Caco-2 (cell line): ENCODE measurements around the gene LCK. TPM values are rescaled to one million over a fixed set of nuclear protein-coding genes. Genes with fewer than 3 reads are reported as not detected.

Experiments used
- BruUV-seq: library from RNA; stranded (reverse); fragments of 400-500 nt; replicated peaks from 2 replicates; lab custom pipeline; 2021; lab: Mats Ljungman, UMichigan
- CTCF ChIA-PET: fragments of 300-600 bp; sonication (Branson Sonifier 250); formaldehyde crosslinking; loops from one replicate; lab custom pipeline; 2022; ENCODE audit warnings: antibody characterized with exemption; lab: Charles Lee
- POLR2A ChIA-PET: fragments of 300-600 bp; sonication (Branson Sonifier 250); formaldehyde crosslinking; loops from one replicate; lab custom pipeline; 2022; ENCODE audit warnings: antibody characterized with exemption; lab: Charles Lee
- DNase-seq, 2 experiments: peaks; one replicate each; pipeline versions ENCODE4 v3.0.0 to v3.0.0-alpha.2; 2020 to 2022
- H3K27me3 ChIP-seq: replicated peaks from 2 replicates; pipeline ENCODE4 v1.6.0; 2011; ENCODE audit warnings: low read length; ENCODE audit not compliant: control insufficient read depth, insufficient read depth
- H3K36me3 ChIP-seq: 2 replicates; pipeline ENCODE4 v1.5.1; 2011; ENCODE audit warnings: low read length; ENCODE audit not compliant: control insufficient read depth, insufficient read depth
- H3K4me1 ChIP-seq: fragments of 250-450 bp; sonication (Bioruptor Pico); 2 replicates; pipeline ENCODE4 v1.5.1; 2020; ENCODE audit warnings: mild to moderate bottlenecking
- H3K4me3 ChIP-seq: 2 replicates; pipeline ENCODE4 v1.5.1; 2011; ENCODE audit warnings: low read depth, mild to moderate bottlenecking, control low read depth, low read length
- H3K9me3 ChIP-seq: fragments of 250-450 bp; sonication (Bioruptor Pico); 2 replicates; pipeline ENCODE4 v1.5.1; 2020; ENCODE audit warnings: mild to moderate bottlenecking, moderate library complexity
- H3K27ac Mint-ChIP-seq: one replicate; pipeline ENCODE4 v1.8.0; 2022; ENCODE audit warnings: mixed read lengths; ENCODE audit not compliant: unreplicated experiment
- H3K27me3 Mint-ChIP-seq: one replicate; pipeline ENCODE4 v1.8.0; 2022; ENCODE audit warnings: mixed read lengths; ENCODE audit not compliant: insufficient read depth, unreplicated experiment
- H3K36me3 Mint-ChIP-seq: one replicate; pipeline ENCODE4 v1.8.0; 2022; ENCODE audit warnings: mild to moderate bottlenecking, mixed read lengths; ENCODE audit not compliant: insufficient read depth, unreplicated experiment
- H3K4me1 Mint-ChIP-seq: one replicate; pipeline ENCODE4 v1.8.0; 2022; ENCODE audit warnings: low read depth, mixed read lengths; ENCODE audit not compliant: unreplicated experiment
- H3K4me3 Mint-ChIP-seq: one replicate; pipeline ENCODE4 v1.8.0; 2022; ENCODE audit warnings: mild to moderate bottlenecking, moderate library complexity, mixed read lengths; ENCODE audit not compliant: unreplicated experiment
- H3K9me3 Mint-ChIP-seq: one replicate; pipeline ENCODE4 v1.8.0; 2022; ENCODE audit warnings: mixed read lengths; ENCODE audit not compliant: unreplicated experiment
- CTCF ChIP-seq, 2 experiments: fragments of 200-600 bp in 1 of 2; IDR thresholded peaks; 1 replicate in 1 of 2; 2 replicates in 1 of 2; pipeline versions ENCODE4 v1.5.1 to v1.8.0; 2011 to 2022; ENCODE audit warnings: antibody characterized with exemption in 1 of 2, control low read depth in 1 of 2, inconsistent platforms in 1 of 2, low read depth in 1 of 2, low read length in 1 of 2, mild to moderate bottlenecking in 1 of 2, moderate library complexity in 1 of 2; ENCODE audit not compliant: insufficient read depth in 1 of 2, severe bottlenecking in 1 of 2, unreplicated experiment in 1 of 2
- intact Hi-C: fragments of 100-400 bp; cut with micrococcal nuclease; formaldehyde crosslinking; loops from one replicate; pipeline ENCODE4 v1.10.0; 2022; ENCODE audit not compliant: unreplicated experiment
- total RNA-seq: library from RNA; stranded (reverse); gene quantifications from 2 replicates; pipeline ENCODE4 v1.2.3, GENCODE V29; 2022

LCK gene
- total RNA-seq, 1 experiment from 2014 or later: 0.39 TPM

GRCh38 chr1:32223683-32224082 lies 27.4 kb upstream of the LCK start:
- Histone ChIP-seq H3K27me3 (no peaks in the 10 kb centered on the region), H3K36me3 (peaks cover 1% of the 10 kb centered on the region; the same call in 1 of the 2 replicates), H3K9me3 (no peaks in the 10 kb centered on the region), H3K4me1 (no peaks in the 10 kb centered on the region), H3K4me3 (no peak overlapping the region)
- DNase-seq: no peak
- ChIA-PET POLR2A (interaction anchor here (0.6 kb wide), 1 partner anchor 112 kb away, joined by 3 read pairs; no protein-coding TSS in a partner anchor), CTCF (no interaction called here)
- no peak overlapping the region for H3K4me3 Mint-ChIP-seq
- H3K27ac Mint-ChIP-seq: no peak overlapping the region
- H3K9me3 Mint-ChIP-seq: no peaks in the 10 kb centered on the region
- no peaks in the 10 kb centered on the region for H3K27me3 Mint-ChIP-seq
- TF ChIP-seq CTCF (IDR thresholded peaks at IDR 0.05; ENCODE audit: insufficient read depth in 1 of 2, low read depth in 1 of 2, low read length in 1 of 2, severe bottlenecking in 1 of 2, unreplicated experiment in 1 of 2): no peak
- no peaks in the 10 kb centered on the region for H3K4me1 Mint-ChIP-seq
- intact Hi-C loops: loop anchor here (2.0 kb wide), 2 partner anchors 69 to 139 kb away; partner anchors contain the start of genes FAM229A, HDAC1 and TSSK3
- H3K36me3 Mint-ChIP-seq: peaks cover 33% of the 10 kb centered on the region
- BruUV-seq: no TSS peak

GRCh38 chr1:32224285-32224684 lies 26.8 kb upstream of the LCK start:
- no peaks in the 10 kb centered on the region for H3K9me3 ChIP-seq
- ChIA-PET CTCF (no interaction called here), POLR2A (no interaction called here)
- DNase-seq: no peak
- BruUV-seq: no TSS peak
- no peak overlapping the region for H3K27ac Mint-ChIP-seq
- H3K4me1 ChIP-seq: no peaks in the 10 kb centered on the region
- no peak for TF ChIP-seq CTCF (IDR thresholded peaks at IDR 0.05; ENCODE audit: insufficient read depth in 1 of 2, low read depth in 1 of 2, low read length in 1 of 2, severe bottlenecking in 1 of 2, unreplicated experiment in 1 of 2)
- intact Hi-C loops: no loop called here
- no peaks in the 10 kb centered on the region for H3K27me3 ChIP-seq
- no peaks in the 10 kb centered on the region for H3K9me3 Mint-ChIP-seq
- H3K4me3 ChIP-seq: no peak overlapping the region
- H3K36me3 ChIP-seq: peaks cover 1% of the 10 kb centered on the region; the same call in 1 of the 2 replicates
- no peak overlapping the region for H3K4me3 Mint-ChIP-seq
- no peaks in the 10 kb centered on the region for H3K27me3 Mint-ChIP-seq
- no peaks in the 10 kb centered on the region for H3K4me1 Mint-ChIP-seq
- peaks cover 38% of the 10 kb centered on the region for H3K36me3 Mint-ChIP-seq

GRCh38 chr1:32228771-32229170 lies 22.3 kb upstream of the LCK start:
- DNase-seq: no peak
- no peaks in the 10 kb centered on the region for H3K9me3 Mint-ChIP-seq
- no TSS peak for BruUV-seq
- H3K27me3 Mint-ChIP-seq: no peaks in the 10 kb centered on the region
- CTCF ChIA-PET: interaction anchor here (0.7 kb wide), 1 partner anchor 107 kb away, joined by 3 read pairs; the partner anchor contains the start of gene MARCKSL1
- H3K27me3 ChIP-seq: no peaks in the 10 kb centered on the region
- TF ChIP-seq CTCF (IDR thresholded peaks at IDR 0.05; ENCODE audit: insufficient read depth in 1 of 2, low read depth in 1 of 2, low read length in 1 of 2, severe bottlenecking in 1 of 2, unreplicated experiment in 1 of 2): no peak
- no peak overlapping the region for H3K27ac Mint-ChIP-seq
- H3K4me3 ChIP-seq: no peak overlapping the region
- no peaks in the 10 kb centered on the region for H3K9me3 ChIP-seq
- H3K36me3 Mint-ChIP-seq: peaks cover 46% of the 10 kb centered on the region
- intact Hi-C loops: no loop called here
- H3K36me3 ChIP-seq: peaks cover 1% of the 10 kb centered on the region; the same call in 1 of the 2 replicates
- no peaks in the 10 kb centered on the region for H3K4me1 ChIP-seq
- H3K4me1 Mint-ChIP-seq: no peaks in the 10 kb centered on the region
- no peak overlapping the region for H3K4me3 Mint-ChIP-seq
- POLR2A ChIA-PET: no interaction called here
